ENCODE measurements around the gene POU1F1.

DNA sequence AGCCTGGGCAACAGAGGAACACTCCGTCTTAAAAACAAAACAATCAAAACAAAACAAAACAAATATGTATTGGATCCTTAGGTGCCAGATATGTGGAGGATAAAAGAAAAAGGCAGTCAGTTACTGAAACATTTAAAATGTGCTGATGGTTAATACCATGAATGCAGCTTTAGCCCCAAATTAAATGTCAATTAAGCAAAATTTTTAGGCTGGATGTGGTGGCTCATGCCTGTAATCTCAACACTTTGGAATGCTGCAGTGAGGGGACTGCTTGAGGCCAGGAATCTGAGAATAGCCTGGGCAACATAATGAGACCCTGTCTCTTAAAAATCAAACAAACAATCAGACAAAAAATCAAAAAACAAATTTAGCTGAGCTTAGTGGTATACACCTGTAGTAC, 57.8 kb downstream of the POU1F1 start:
- TF ChIP-seq, protein P1, sequence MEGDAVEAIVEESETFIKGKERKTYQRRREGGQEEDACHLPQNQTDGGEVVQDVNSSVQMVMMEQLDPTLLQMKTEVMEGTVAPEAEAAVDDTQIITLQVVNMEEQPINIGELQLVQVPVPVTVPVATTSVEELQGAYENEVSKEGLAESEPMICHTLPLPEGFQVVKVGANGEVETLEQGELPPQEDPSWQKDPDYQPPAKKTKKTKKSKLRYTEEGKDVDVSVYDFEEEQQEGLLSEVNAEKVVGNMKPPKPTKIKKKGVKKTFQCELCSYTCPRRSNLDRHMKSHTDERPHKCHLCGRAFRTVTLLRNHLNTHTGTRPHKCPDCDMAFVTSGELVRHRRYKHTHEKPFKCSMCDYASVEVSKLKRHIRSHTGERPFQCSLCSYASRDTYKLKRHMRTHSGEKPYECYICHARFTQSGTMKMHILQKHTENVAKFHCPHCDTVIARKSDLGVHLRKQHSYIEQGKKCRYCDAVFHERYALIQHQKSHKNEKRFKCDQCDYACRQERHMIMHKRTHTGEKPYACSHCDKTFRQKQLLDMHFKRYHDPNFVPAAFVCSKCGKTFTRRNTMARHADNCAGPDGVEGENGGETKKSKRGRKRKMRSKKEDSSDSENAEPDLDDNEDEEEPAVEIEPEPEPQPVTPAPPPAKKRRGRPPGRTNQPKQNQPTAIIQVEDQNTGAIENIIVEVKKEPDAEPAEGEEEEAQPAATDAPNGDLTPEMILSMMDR (IDR thresholded peaks at IDR 0.05), result no peak
- no peak for TF ChIP-seq EP300 (IDR thresholded peaks at IDR 0.05)
- no peak for TF ChIP-seq POLR2A (IDR thresholded peaks at IDR 0.05)
- no peak for TF ChIP-seq POLR2AphosphoS5 (IDR thresholded peaks at IDR 0.05)

Data from suprapubic skin (tissue), 4 donors.